Left ventricle myocardium inferior (tissue), 1 donor: Measurements from ENCODE around the gene MVK. TPM values are rescaled to one million over a fixed set of nuclear protein-coding genes. Genes with fewer than 3 reads are reported as not detected.

ENCODE experiments used
- DNase-seq: peaks from one replicate; pipeline ENCODE4 v3.0.0-alpha.2; 2020
- H3K27ac ChIP-seq: fragments of 200-600 bp; replicated peaks from 2 replicates; pipeline ENCODE4 v1.8.0; 2021
- H3K27me3 ChIP-seq: fragments of 200-600 bp; 2 replicates; pipeline ENCODE4 v1.8.0; 2021; ENCODE audit warnings: low read depth
- H3K36me3 ChIP-seq: fragments of 200-600 bp; 2 replicates; pipeline ENCODE4 v1.8.0; 2021
- H3K4me1 ChIP-seq: fragments of 200-600 bp; 2 replicates; pipeline ENCODE4 v1.8.0; 2021
- H3K4me3 ChIP-seq: fragments of 200-600 bp; 2 replicates; pipeline ENCODE4 v1.8.0; 2021; ENCODE audit warnings: mild to moderate bottlenecking, moderate library complexity
- H3K9me3 ChIP-seq: fragments of 200-600 bp; replicated peaks from 2 replicates; pipeline ENCODE4 v1.8.0; 2021
- intact Hi-C: fragments of 100-400 bp; cut with micrococcal nuclease; formaldehyde crosslinking; loops from one replicate; pipeline ENCODE4 v1.11.0; 2022
- total RNA-seq: library from RNA; stranded (reverse); fragmentation: NEBNext Ultra II Directional; extraction: Animal tissue kit (Norgen Biotek cat#: 25700); gene quantifications from one replicate; pipeline ENCODE4 v1.2.1, GENCODE V29; 2021
- TF ChIP-seq, protein P1 (sequence below): fragments of 200-600 bp; IDR thresholded peaks from 2 replicates; pipeline ENCODE4 v1.8.0; 2021; ENCODE audit warnings: antibody characterized with exemption, mild to moderate bottlenecking, borderline replicate concordance
- donor health status: DM: no; HTN: yes; CAD: no; lungs with severe emphysema.

MVK gene
- total RNA-seq, 1 donor from 2014 or later = 8.4 TPM

DNA sequence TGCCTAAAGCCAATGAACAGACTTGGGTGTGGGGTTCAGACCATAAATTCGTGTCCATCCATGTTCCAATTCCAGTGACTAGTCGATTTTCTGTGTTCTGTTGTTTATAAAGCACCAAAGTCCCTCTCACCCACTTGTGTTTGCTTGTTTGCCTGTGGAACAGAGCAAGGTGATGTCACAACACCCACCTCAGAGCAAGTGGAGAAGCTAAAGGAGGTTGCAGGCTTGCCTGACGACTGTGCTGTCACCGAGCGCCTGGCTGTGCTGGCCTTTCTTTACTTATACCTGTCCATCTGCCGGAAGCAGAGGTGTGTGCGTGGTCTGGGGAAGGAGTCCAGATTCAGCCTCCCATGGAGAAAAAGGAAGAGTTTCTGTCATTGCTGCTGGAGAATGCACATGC is 6.0 kb downstream of the MVK start:
- Histone ChIP-seq H3K4me1 (peaks cover 3% of the 10 kb centered on the region), H3K27ac (no peak overlapping the region), H3K27me3 (no peaks in the 10 kb centered on the region), H3K36me3 (peaks cover 85% of the 10 kb centered on the region), H3K9me3 (no peaks in the 10 kb centered on the region), H3K4me3 (no peak overlapping the region)
- no peak for DNase-seq
- TF ChIP-seq, protein P1, sequence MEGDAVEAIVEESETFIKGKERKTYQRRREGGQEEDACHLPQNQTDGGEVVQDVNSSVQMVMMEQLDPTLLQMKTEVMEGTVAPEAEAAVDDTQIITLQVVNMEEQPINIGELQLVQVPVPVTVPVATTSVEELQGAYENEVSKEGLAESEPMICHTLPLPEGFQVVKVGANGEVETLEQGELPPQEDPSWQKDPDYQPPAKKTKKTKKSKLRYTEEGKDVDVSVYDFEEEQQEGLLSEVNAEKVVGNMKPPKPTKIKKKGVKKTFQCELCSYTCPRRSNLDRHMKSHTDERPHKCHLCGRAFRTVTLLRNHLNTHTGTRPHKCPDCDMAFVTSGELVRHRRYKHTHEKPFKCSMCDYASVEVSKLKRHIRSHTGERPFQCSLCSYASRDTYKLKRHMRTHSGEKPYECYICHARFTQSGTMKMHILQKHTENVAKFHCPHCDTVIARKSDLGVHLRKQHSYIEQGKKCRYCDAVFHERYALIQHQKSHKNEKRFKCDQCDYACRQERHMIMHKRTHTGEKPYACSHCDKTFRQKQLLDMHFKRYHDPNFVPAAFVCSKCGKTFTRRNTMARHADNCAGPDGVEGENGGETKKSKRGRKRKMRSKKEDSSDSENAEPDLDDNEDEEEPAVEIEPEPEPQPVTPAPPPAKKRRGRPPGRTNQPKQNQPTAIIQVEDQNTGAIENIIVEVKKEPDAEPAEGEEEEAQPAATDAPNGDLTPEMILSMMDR = no peak
- intact Hi-C loops = no loop called here

DNA sequence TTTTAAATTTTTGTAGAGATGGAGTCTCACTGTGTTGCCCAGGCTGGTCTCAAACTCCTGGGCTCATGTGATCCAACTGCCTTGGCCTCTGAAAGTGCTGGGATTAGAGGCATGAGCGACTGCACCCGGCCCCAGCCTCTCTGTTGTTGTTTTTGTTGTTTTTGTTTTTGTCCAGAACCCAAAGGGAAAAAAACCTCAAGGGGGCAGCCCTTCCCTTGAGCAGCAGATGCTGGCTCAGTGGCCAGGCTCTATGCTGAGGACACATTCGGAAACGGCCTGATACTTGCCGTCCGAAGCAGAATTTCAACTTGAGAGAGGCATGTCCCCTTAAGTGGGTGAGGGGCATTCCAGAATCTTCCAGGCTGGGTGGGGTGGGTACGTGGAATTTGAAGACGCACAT is 6.7 kb downstream of the MVK start:
- no peak overlapping the region for H3K27ac ChIP-seq
- no peaks in the 10 kb centered on the region for H3K27me3 ChIP-seq
- DNase-seq = no peak
- no peak overlapping the region for H3K4me3 ChIP-seq
- TF ChIP-seq, protein P1 = no peak
- no peaks in the 10 kb centered on the region for H3K9me3 ChIP-seq
- intact Hi-C loops = no loop called here
- H3K4me1 ChIP-seq = no peaks in the 10 kb centered on the region
- peaks cover 88% of the 10 kb centered on the region for H3K36me3 ChIP-seq

DNA sequence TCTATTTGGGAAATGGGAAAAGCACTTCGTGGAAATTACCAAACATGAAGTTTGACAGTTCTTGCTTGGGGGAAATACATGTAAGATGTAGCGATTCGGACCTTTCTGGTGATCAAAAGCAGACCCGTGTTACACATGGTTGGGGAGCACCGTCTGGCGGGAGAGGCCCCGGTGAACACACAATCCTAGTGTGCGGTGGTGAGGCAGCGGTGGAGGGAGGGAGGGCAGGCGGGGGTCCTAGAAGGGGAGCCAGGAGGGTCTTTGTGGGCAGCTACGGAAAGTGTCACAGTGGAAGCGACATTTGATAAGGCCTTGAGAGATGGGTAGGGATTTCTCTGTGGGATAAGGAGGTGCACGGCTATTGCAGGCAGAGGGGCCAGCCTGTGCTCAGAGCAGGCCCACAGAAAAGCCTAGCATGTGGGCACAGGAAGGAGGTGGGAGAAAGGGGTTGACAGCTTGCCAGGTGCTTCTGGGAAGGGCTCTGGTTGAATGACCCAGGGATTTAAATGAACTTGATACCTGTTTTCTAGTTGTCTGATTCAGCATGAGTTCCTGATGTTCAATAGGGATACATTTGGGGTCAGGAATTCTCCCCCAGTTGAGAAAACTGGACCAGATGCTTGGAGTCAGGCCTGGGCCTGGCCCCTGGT is 7.2 kb downstream of the MVK start:
- H3K4me1 ChIP-seq = no peaks in the 10 kb centered on the region
- no peak overlapping the region for H3K27ac ChIP-seq
- TF ChIP-seq, protein P1 = no peak
- no peaks in the 10 kb centered on the region for H3K9me3 ChIP-seq
- peaks cover 84% of the 10 kb centered on the region for H3K36me3 ChIP-seq
- no peaks in the 10 kb centered on the region for H3K27me3 ChIP-seq
- no peak for DNase-seq
- H3K4me3 ChIP-seq = no peak overlapping the region
- intact Hi-C loops = no loop called here

DNA sequence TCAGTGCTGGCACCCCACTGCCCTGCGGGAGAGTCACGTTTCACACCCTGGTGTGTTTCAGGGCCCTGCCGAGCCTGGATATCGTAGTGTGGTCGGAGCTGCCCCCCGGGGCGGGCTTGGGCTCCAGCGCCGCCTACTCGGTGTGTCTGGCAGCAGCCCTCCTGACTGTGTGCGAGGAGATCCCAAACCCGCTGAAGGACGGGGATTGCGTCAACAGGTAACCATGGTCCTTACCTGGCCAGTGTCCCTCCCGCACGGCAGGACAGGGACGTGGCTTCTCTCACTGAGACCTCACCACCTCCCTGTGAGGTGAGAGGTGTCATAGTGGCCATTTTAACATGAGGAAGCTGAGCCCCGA is 7.7 kb downstream of the MVK start:
- Histone ChIP-seq H3K27me3 (no peaks in the 10 kb centered on the region), H3K36me3 (peaks cover 83% of the 10 kb centered on the region), H3K27ac (no peak overlapping the region), H3K4me3 (no peak overlapping the region), H3K4me1 (no peaks in the 10 kb centered on the region), H3K9me3 (no peaks in the 10 kb centered on the region)
- intact Hi-C loops = no loop called here
- no peak for DNase-seq
- TF ChIP-seq, protein P1 = no peak

DNA sequence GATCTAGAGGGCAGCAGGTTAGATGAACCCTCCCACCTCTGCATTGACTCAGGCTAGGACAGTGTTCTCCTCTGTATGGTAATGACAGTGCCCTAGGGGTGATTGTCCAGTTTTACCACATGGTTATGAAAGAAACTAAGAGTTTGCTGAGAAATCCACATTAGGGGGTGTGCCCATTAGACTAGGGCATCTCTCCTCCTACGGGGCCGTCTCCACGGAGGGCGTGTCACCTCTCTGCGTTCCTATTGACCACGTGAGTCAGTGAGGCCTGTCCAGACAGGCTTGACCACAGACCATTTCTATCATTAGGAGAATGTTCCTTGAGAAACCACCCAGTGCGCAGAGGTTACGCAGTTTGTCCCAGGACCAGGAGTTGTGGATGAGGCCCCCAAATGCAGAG is 8.3 kb downstream of the MVK start:
- TF ChIP-seq, protein P1 = no peak
- intact Hi-C loops = no loop called here
- peaks cover 83% of the 10 kb centered on the region for H3K36me3 ChIP-seq
- H3K4me3 ChIP-seq = no peak overlapping the region
- no peak for DNase-seq
- no peaks in the 10 kb centered on the region for H3K27me3 ChIP-seq
- no peaks in the 10 kb centered on the region for H3K4me1 ChIP-seq
- no peak overlapping the region for H3K27ac ChIP-seq
- no peaks in the 10 kb centered on the region for H3K9me3 ChIP-seq
